ENCODE measurements around the gene TCP11L2. TPM values are rescaled to one million over a fixed set of nuclear protein-coding genes. Genes with fewer than 3 reads are reported as not detected.

The TCP11L2 gene
- 8.3 and 9.4 TPM in 2 replicates for total RNA-seq (2014; rRNA removed; shearing (Covaris generic))
- polyA plus RNA-seq (2015; cell fraction: cytosol; rRNA removed) = 3.7 and 10.2 TPM in 2 replicates
- 11.0 and 16.0 TPM in 2 replicates for polyA plus RNA-seq (2015; cell fraction: nucleus; rRNA removed)

DNA sequence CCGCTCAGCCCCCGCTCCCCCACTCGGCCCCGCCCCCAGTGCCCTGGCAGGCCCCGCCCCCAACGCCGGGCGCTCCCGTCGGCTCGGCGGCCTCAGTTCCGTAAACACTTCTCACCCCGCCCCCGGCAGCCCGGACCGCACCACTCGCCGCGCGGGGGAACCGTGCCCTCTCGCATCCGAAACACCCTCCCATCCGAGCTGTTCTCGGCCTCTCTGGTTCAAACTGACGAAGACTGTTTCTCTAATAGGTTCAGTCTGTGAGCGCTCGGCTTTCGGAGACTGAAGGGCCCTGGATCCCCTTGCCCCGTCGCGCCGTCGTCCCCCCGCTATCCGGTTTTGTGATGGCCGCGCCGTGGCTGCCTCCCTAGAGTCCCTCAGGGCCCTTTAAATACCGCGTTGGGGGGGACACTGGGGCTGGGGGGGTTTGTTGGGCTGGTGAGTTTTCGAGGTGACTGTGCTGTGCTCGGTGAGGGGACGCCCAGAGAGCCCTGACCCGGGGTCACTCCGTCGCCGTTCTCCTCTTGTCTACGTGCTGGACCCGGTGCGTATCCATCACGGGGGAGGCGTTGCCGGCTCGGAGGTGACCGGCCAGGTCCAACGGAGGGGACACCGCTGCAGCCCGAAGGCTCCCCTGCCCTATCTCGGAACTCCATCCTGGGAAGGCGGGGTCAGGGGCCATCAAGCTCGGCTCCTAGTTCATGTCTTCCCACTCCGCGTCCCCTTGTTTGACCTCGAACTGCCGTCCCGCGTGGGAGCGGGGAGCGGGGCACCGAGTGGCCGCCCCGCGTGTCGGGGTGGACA is at the start of gene TCP11L2:
TCP11L2 (plus strand) TSS at position 333 of the 801 bp plus-strand sequence. CDS start 8,343 bp downstream, outside the sequence.
- in situ Hi-C loops (cut with HindIII; ENCODE audit: low pct_unique_long_range_greater_than_20kb, low sequenced_read_pairs) = no loop called here

GRCh38 chr12:106254724-106255123 is 47.8 kb upstream of the TCP11L2 start:
- in situ Hi-C loops (cut with HindIII; ENCODE audit: low pct_unique_long_range_greater_than_20kb, low sequenced_read_pairs) = no loop called here
- DNase-seq (ENCODE audit: low read depth, low spot score) = no peak

More for the DNA sequence above, at the start of gene TCP11L2:
- DNase-seq (ENCODE audit: low read depth, low spot score) = peak; percentile 69

DNA sequence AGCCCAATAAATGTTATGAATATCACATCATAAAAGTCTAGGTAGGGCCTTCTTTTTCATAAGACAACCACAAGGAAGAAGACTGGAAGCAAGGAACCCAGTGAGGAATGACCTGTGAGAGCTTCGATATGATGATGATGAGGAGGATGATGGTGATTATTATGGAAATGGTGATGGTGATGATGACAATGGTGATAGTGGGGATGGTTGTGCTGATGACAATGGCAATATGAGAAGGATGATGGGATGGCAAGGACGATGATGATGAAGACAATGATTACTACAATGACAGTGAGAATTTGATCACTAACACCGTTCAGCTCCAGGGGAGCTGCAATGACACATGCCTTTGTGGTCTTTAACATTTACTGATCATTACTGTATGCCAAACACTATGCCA is 47.0 kb upstream of the TCP11L2 start:
- DNase-seq (ENCODE audit: low read depth, low spot score) = no peak
- in situ Hi-C loops (cut with HindIII; ENCODE audit: low pct_unique_long_range_greater_than_20kb, low sequenced_read_pairs) = no loop called here

- in situ Hi-C loops (cut with HindIII; ENCODE audit: low pct_unique_long_range_greater_than_20kb, low sequenced_read_pairs) = no loop called here
Observed at GRCh38 chr12:106255952-106256351, 46.6 kb upstream of the TCP11L2 start.

DNA sequence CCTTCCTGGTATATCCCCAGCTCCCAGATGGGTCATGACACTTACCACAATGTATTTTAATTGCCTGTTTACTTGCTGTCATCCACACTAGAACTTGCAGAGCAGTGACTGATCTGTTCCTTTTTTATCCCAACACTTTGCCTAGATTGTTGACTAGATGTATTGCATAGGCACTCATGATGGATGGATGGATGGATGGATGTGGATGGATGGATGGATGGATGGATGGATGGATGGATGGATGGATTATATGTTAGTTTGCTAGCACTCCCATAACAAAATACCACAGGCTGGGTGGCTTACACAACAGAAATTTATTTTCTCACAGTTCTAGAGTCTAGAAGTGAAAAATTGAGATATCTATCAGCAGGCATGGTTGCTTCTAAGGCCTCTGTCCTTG is 46.0 kb upstream of the TCP11L2 start:
- in situ Hi-C loops (cut with HindIII; ENCODE audit: low pct_unique_long_range_greater_than_20kb, low sequenced_read_pairs) = no loop called here
- DNase-seq (ENCODE audit: low read depth, low spot score) = no peak

More at GRCh38 chr12:106255952-106256351, 46.6 kb upstream of the TCP11L2 start:
- DNase-seq (ENCODE audit: low read depth, low spot score) = no peak

GRCh38 chr12:106258226-106258625 is 44.3 kb upstream of the TCP11L2 start:
- no peak for DNase-seq (ENCODE audit: low read depth, low spot score)
- in situ Hi-C loops (cut with HindIII; ENCODE audit: low pct_unique_long_range_greater_than_20kb, low sequenced_read_pairs) = no loop called here

- in situ Hi-C loops (cut with HindIII; ENCODE audit: low pct_unique_long_range_greater_than_20kb, low sequenced_read_pairs) = no loop called here
- no peak for DNase-seq (ENCODE audit: low read depth, low spot score)
Observed at GRCh38 chr12:106258935-106259334, 43.6 kb upstream of the TCP11L2 start.

DNA sequence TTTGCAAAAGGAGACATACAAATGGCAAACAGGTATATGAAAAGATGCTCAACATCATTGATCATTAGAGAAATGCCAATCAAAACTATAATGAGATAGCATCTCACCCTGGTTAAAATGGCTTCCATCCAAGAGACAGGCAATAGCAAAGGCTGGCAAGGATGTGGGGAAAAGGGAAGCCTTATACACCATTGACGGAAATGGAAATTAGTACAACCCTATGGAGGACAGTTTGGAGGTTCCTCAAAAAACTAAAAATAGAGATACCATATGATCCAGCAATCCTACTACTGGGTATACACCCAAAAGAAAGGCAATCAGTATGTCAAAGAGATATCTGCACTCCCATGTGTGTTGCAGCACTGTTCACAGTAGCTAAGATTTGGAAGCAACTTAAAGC is 37.4 kb upstream of the TCP11L2 start:
- in situ Hi-C loops (cut with HindIII; ENCODE audit: low pct_unique_long_range_greater_than_20kb, low sequenced_read_pairs) = no loop called here

GRCh38 chr12:106267535-106267934 is 35.0 kb upstream of the TCP11L2 start:
- DNase-seq (ENCODE audit: low read depth, low spot score) = no peak
- in situ Hi-C loops (cut with HindIII; ENCODE audit: low pct_unique_long_range_greater_than_20kb, low sequenced_read_pairs) = no loop called here

More for the DNA sequence above, 37.4 kb upstream of the TCP11L2 start:
- DNase-seq (ENCODE audit: low read depth, low spot score) = peak; percentile 27

DNA sequence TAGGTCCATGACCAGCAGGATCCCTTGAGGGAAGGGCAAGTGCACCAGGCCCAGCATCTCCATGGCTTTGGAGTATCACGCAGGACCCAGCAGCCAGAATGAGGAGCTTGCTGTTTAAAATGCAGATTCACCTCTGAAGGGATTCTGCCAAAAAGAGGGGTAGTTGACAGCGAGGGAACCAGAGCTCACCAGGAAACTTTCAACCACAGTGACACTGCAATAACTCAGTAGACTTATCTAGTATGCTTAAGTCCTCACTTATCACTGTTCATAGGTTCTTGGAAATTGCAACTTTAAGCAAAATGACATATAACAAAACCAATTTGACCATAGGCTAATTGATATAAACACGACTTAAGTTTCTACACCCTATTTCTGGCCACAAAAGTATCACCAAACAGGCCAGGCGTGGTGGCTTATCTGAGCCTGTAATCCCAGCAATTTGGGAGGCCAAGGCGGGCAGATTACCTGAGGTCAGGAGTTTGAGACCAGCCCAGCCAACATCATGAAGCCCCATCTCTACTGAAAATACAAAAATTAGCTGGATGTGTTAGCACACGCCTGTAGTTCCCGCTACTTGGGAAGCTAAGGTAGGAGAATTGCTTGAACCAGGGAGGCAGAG is 33.3 kb upstream of the TCP11L2 start:
- no peak for DNase-seq (ENCODE audit: low read depth, low spot score)
- in situ Hi-C loops (cut with HindIII; ENCODE audit: low pct_unique_long_range_greater_than_20kb, low sequenced_read_pairs) = no loop called here

- in situ Hi-C loops (cut with HindIII; ENCODE audit: low pct_unique_long_range_greater_than_20kb, low sequenced_read_pairs) = no loop called here
- peak; percentile 42 for DNase-seq (ENCODE audit: low read depth, low spot score)
Observed at GRCh38 chr12:106271575-106272505, 30.7 kb upstream of the TCP11L2 start.

- in situ Hi-C loops (cut with HindIII; ENCODE audit: low pct_unique_long_range_greater_than_20kb, low sequenced_read_pairs) = no loop called here
- no peak for DNase-seq (ENCODE audit: low read depth, low spot score)
Observed at GRCh38 chr12:106273491-106273890, 29.0 kb upstream of the TCP11L2 start.

DNA sequence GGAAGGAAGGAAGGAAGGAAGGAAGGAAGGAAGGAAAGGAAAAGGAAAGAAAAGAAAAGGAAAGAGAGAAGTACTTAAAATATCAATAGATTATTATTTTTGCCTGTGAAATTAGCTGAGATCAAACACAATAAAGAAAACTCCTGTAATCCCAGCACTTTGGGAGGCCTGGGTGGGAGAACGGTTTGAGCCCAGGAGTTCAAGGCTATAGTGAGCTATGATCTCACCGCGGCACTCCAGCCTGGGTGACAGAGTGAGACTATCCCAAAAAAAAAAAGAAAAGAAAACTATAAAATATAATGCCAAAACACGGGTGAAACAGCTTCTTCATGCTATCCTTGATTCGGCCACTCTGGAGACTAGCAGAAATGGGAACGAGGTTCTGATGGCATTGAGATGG is 28.5 kb upstream of the TCP11L2 start:
- in situ Hi-C loops (cut with HindIII; ENCODE audit: low pct_unique_long_range_greater_than_20kb, low sequenced_read_pairs) = no loop called here
- no peak for DNase-seq (ENCODE audit: low read depth, low spot score)

DNA sequence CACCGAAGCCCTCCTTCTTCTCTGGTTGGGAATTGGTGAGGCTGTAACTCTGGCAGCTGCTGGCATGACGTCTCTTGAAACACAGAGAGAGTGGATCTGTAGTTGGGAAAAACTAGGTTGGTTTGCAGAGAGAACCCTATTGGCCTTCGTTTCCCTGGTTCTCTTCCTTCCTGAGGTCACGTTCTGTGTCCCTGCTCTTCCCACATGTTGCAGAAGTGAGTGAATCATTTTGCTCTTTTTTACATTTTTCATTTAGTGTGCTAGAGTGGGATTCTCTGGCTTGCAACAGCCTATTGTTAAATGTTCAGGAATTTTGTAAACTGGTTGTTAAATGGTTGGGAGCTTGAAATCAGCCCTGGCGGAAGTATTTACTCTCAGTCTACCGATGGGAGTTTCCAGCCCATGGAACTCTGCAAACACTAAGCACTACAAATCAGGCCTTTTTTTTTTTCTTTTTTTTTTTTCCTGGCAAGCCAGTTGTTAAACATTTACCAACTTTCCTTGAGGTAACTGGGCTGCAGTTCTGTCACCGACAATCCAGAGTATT is 27.9 kb upstream of the TCP11L2 start:
- in situ Hi-C loops (cut with HindIII; ENCODE audit: low pct_unique_long_range_greater_than_20kb, low sequenced_read_pairs) = no loop called here

DNA sequence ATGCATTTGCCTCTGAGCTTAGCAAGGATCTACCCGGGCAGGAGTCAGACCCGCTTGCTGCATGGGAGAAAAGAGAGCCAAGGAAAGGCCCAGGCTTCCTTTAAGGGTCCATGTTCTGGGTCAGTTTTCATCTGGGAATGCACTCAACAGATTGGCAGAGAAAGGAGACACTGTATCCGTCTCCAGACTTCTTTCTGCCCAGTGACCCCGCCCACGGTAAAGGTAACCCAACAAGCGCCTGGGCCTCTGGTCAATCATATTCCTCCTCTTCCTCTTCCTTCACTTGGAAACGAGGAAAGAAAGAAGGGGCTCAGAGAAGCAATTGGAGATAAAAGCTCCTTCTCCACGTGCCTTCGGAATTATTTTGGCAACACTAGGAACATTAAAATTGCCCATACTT is 27.1 kb upstream of the TCP11L2 start:
- in situ Hi-C loops (cut with HindIII; ENCODE audit: low pct_unique_long_range_greater_than_20kb, low sequenced_read_pairs) = no loop called here
- DNase-seq (ENCODE audit: low read depth, low spot score) = no peak

More for the DNA sequence above, 27.9 kb upstream of the TCP11L2 start:
- DNase-seq (ENCODE audit: low read depth, low spot score) = no peak

- in situ Hi-C loops (cut with HindIII; ENCODE audit: low pct_unique_long_range_greater_than_20kb, low sequenced_read_pairs) = no loop called here
- no peak for DNase-seq (ENCODE audit: low read depth, low spot score)
Observed at GRCh38 chr12:106276032-106276740, 26.3 kb upstream of the TCP11L2 start.

- in situ Hi-C loops (cut with HindIII; ENCODE audit: low pct_unique_long_range_greater_than_20kb, low sequenced_read_pairs) = no loop called here
- DNase-seq (ENCODE audit: low read depth, low spot score) = no peak
Observed at GRCh38 chr12:106280106-106280505, 22.4 kb upstream of the TCP11L2 start.

Measured in SK-MEL-5 (cell line).